Lung (tissue), 12 donors: ENCODE data around the gene CERS5. TPM values are rescaled to one million over a fixed set of nuclear protein-coding genes. Genes with fewer than 3 reads are reported as not detected.

Source experiments
- ATAC-seq: fragments of 200-7000 bp; cut with Tn5 transposase; one replicate; pipeline ENCODE4 v1.9.1; 2020; ENCODE audit warnings: moderate number of reproducible peaks; ENCODE audit not compliant: insufficient read depth, low FRiP score
- DNase-seq, 3 donors: peaks; one replicate each; pipeline ENCODE4 v3.0.0-alpha.2; 2013 to 2017
- H3K27ac ChIP-seq, 2 donors: one replicate each; pipeline ENCODE4 v1.5.1; 2013; ENCODE audit warnings: mild to moderate bottlenecking in 2 of 2, moderate library complexity in 2 of 2, control low read depth in 1 of 2, inconsistent platforms in 1 of 2, low read depth in 1 of 2, low read length in 1 of 2
- H3K27me3 ChIP-seq, 3 donors: one replicate each; pipeline ENCODE4 v1.5.1; 2013; ENCODE audit warnings: low read length in 2 of 3; ENCODE audit not compliant: control insufficient read depth in 3 of 3, insufficient read depth in 3 of 3
- H3K36me3 ChIP-seq, 4 donors: one replicate each; pipeline ENCODE4 v1.5.1; 2013; ENCODE audit warnings: low read length in 4 of 4, mild to moderate bottlenecking in 1 of 4, moderate library complexity in 1 of 4; ENCODE audit not compliant: control insufficient read depth in 4 of 4, insufficient read depth in 4 of 4
- H3K4me1 ChIP-seq, 5 donors: one replicate each; pipeline ENCODE4 v1.5.1; 2013; ENCODE audit warnings: low read length in 5 of 5, mild to moderate bottlenecking in 2 of 5, moderate library complexity in 1 of 5; ENCODE audit not compliant: control insufficient read depth in 5 of 5, insufficient read depth in 5 of 5
- H3K4me3 ChIP-seq: one replicate; pipeline ENCODE4 v1.5.1; 2013; ENCODE audit warnings: mild to moderate bottlenecking, control low read depth, moderate library complexity
- H3K9ac ChIP-seq, 2 donors: one replicate each; pipeline ENCODE4 v1.5.1; 2013; ENCODE audit warnings: low read length in 2 of 2, control low read depth in 1 of 2; ENCODE audit not compliant: insufficient read depth in 1 of 2
- H3K9me3 ChIP-seq, 4 donors: one replicate each; pipeline ENCODE4 v1.5.1; 2013; ENCODE audit warnings: low read length in 3 of 4, mild to moderate bottlenecking in 1 of 4, moderate library complexity in 1 of 4; ENCODE audit not compliant: control insufficient read depth in 4 of 4, insufficient read depth in 3 of 4
- CTCF ChIP-seq: IDR thresholded peaks from 2 replicates; pipeline ENCODE4 v1.5.1; 2012; ENCODE audit warnings: mild to moderate bottlenecking; ENCODE audit errors: control extremely low read depth, extremely low read depth
- WGBS, 2 donors: extraction: QIAGEN DNeasy Blood & Tissue Kit; methylation state at CpG; one replicate each; pipeline ENCODE4 v1.1.7; 2013; 5-methylcytosine and 5-hydroxymethylcytosine counted together
- polyA plus RNA-seq, 2 donors: library from polyadenylated mRNA; stranded (reverse); fragments of 200-250 nt; gene quantifications; one replicate each; pipeline ENCODE4 v1.2.1, GENCODE V29; 2013
- total RNA-seq, 2 donors: library from RNA; depleted of rRNA in 1 of 2; stranded (reverse); fragments of >200 nt in 1 of 2; gene quantifications; one replicate each; pipeline ENCODE4 v1.2.1, GENCODE V29; 2014 to 2021
- donor health status: control.
- donor health status: control.
- donor health status: Bipolar disorder and iron deficiency.
- donor health status: healthy.
- donor health status: DM: yes; HTN: yes; CAD: no.

The CERS5 gene
- total and polyA plus RNA-seq, 4 donors: 32.6 to 54.0 (median 37.8) TPM

GRCh38 chr12:50196537-50196936 is 29.4 kb upstream of the CERS5 start:
- Histone ChIP-seq H3K9ac (no peak overlapping the region), H3K27ac (no peak overlapping the region), H3K4me3 (no peak overlapping the region), H3K27me3 (no peaks in the 10 kb centered on the region), H3K36me3 (peaks cover 8 to 30% (median 15%) of the 10 kb centered on the region in 4 donors), H3K9me3 (no peaks in the 10 kb centered on the region), H3K4me1 (no peaks in the 10 kb centered on the region)
- 79 to 81% methylated on average over 4 of the region's 4 CpGs for WGBS, 2 donors
- ATAC-seq (no peak), DNase-seq (no peak)
- TF ChIP-seq CTCF: no peak

- Histone ChIP-seq H3K4me1 (no peaks in the 10 kb centered on the region), H3K9ac (no peak overlapping the region), H3K36me3 (peaks cover 8 to 30% (median 13%) of the 10 kb centered on the region in 4 donors), H3K4me3 (no peak overlapping the region), H3K27ac (no peak overlapping the region), H3K9me3 (no peaks in the 10 kb centered on the region), H3K27me3 (no peaks in the 10 kb centered on the region)
- ATAC-seq (no peak), DNase-seq (no peak)
- 91 to 97% methylated on average over 4 of the region's 4 CpGs for WGBS, 2 donors
- TF ChIP-seq CTCF: no peak
Measured at GRCh38 chr12:50195832-50196231, 28.7 kb upstream of the CERS5 start.

GRCh38 chr12:50192908-50193307 is 25.7 kb upstream of the CERS5 start:
- Histone ChIP-seq H3K4me3 (no peak overlapping the region), H3K4me1 (peaks cover 0 to 3% (median 0%) of the 10 kb centered on the region in 5 donors), H3K36me3 (peaks cover 0 to 11% (median 4%) of the 10 kb centered on the region in 4 donors), H3K9ac (no peak overlapping the region), H3K27ac (no peak overlapping the region), H3K27me3 (no peaks in the 10 kb centered on the region), H3K9me3 (no peaks in the 10 kb centered on the region)
- DNase-seq: no peak
- no peak for ATAC-seq
- no peak for TF ChIP-seq CTCF
- WGBS, 2 donors: 90 to 92% methylated on average over 5 of the region's 5 CpGs

GRCh38 chr12:50192236-50192635 is 25.1 kb upstream of the CERS5 start:
- DNase-seq: no peak
- ATAC-seq: no peak
- 97% methylated on average over 4 of the region's 4 CpGs for WGBS, 2 donors
- Histone ChIP-seq H3K4me1 (peaks cover 0 to 3% (median 0%) of the 10 kb centered on the region in 5 donors), H3K27me3 (no peaks in the 10 kb centered on the region), H3K9me3 (no peaks in the 10 kb centered on the region), H3K4me3 (no peak overlapping the region), H3K36me3 (peaks cover 0 to 13% (median 4%) of the 10 kb centered on the region in 4 donors), H3K9ac (no peak overlapping the region), H3K27ac (no peak overlapping the region)
- no peak for TF ChIP-seq CTCF
